Neural cell (in vitro differentiated cells): ENCODE data around the gene CAMK2B. TPM values are rescaled to one million over a fixed set of nuclear protein-coding genes. Genes with fewer than 3 reads are reported as not detected.

Source experiments
- H2AFZ ChIP-seq: fragments of 200-600, 300-800 bp; sonication (generic), shearing (Covaris generic); 2 replicates; pipeline ENCODE4 v1.6.0; 2014; ENCODE audit warnings: low read depth, mild to moderate bottlenecking, antibody characterized with exemption, low read length, moderate library complexity
- H3F3A ChIP-seq: fragments of 200-600 bp; shearing (Covaris generic); 2 replicates; pipeline ENCODE4 v1.6.1; 2016; ENCODE audit warnings: mild to moderate bottlenecking, moderate library complexity, mixed read lengths, antibody characterized with exemption, low read length; ENCODE audit not compliant: insufficient read depth, poor library complexity, severe bottlenecking
- H3K27ac ChIP-seq: fragments of 200-600, 300-800 bp; sonication (generic), shearing (Covaris generic); 2 replicates; pipeline ENCODE4 v1.5.1; 2014; ENCODE audit warnings: mild to moderate bottlenecking, low read length, moderate library complexity
- H3K27me3 ChIP-seq: fragments of 300-800, 200-600 bp; sonication (generic), shearing (Covaris generic); 2 replicates; pipeline ENCODE4 v1.6.0; 2014; ENCODE audit warnings: mild to moderate bottlenecking, low read depth, low read length, moderate library complexity; ENCODE audit not compliant: insufficient read depth
- H3K36me3 ChIP-seq: fragments of 300-800, 200-600 bp; sonication (generic), shearing (Covaris generic); 2 replicates; pipeline ENCODE4 v1.5.1; 2014; ENCODE audit warnings: mild to moderate bottlenecking, antibody characterized with exemption, low read length, moderate library complexity; ENCODE audit not compliant: insufficient read depth
- H3K4me2 ChIP-seq: fragments of 300-800, 200-600 bp; sonication (generic), shearing (Covaris generic); 2 replicates; pipeline ENCODE4 v1.6.0; 2014; ENCODE audit warnings: mild to moderate bottlenecking, low read length
- H3K4me3 ChIP-seq: fragments of 300-800, 200-600 bp; sonication (generic), shearing (Covaris generic); 2 replicates; pipeline ENCODE4 v1.5.1; 2014; ENCODE audit warnings: mild to moderate bottlenecking, low read length, moderate library complexity
- H3K79me2 ChIP-seq: fragments of 200-600 bp; shearing (Covaris generic); replicated peaks from 2 replicates; pipeline ENCODE4 v1.6.0; 2014; ENCODE audit warnings: mild to moderate bottlenecking, low read length, moderate library complexity; ENCODE audit not compliant: insufficient read depth
- H3K9ac ChIP-seq: fragments of 300-800, 200-600 bp; sonication (generic), shearing (Covaris generic); 2 replicates; pipeline ENCODE4 v1.6.1; 2016; ENCODE audit warnings: mild to moderate bottlenecking, low read length, mixed read lengths
- H3K9me2 ChIP-seq: fragments of 200-600 bp; shearing (Covaris generic); 2 replicates; pipeline ENCODE4 v1.6.1; 2016; ENCODE audit warnings: mild to moderate bottlenecking, low read length, mixed read lengths; ENCODE audit not compliant: insufficient read depth
- H3K9me3 ChIP-seq: fragments of 200-600, 300-800 bp; sonication (generic), shearing (Covaris generic); 2 replicates; pipeline ENCODE4 v1.6.1; 2016; ENCODE audit warnings: mild to moderate bottlenecking, mixed run types, low read length, moderate library complexity, mixed read lengths
- H4K20me1 ChIP-seq: fragments of 200-600 bp; shearing (Covaris generic); 2 replicates; pipeline ENCODE4 v1.6.1; 2016; ENCODE audit warnings: mild to moderate bottlenecking, mixed run types; ENCODE audit not compliant: insufficient read depth
- EP300 ChIP-seq: fragments of 450-650 bp; conservative IDR thresholded peaks from 2 replicates; pipeline ENCODE4 v1.6.1; 2014; ENCODE audit warnings: antibody characterized with exemption, mild to moderate bottlenecking, moderate library complexity; ENCODE audit not compliant: poor library complexity, severe bottlenecking
- EZH2 ChIP-seq: fragments of 200-600, 300-800 bp; shearing (Covaris generic), sonication (generic); IDR thresholded peaks from 2 replicates; pipeline ENCODE4 v1.6.1; 2014; ENCODE audit warnings: antibody characterized with exemption, low read length, borderline replicate concordance, mild to moderate bottlenecking; ENCODE audit not compliant: insufficient read depth, poor library complexity, severe bottlenecking
- MXI1 ChIP-seq: fragments of 450-650 bp; conservative IDR thresholded peaks from 2 replicates; pipeline ENCODE4 v1.6.1; 2014; ENCODE audit warnings: antibody characterized with exemption, mild to moderate bottlenecking; ENCODE audit not compliant: poor library complexity, severe bottlenecking
- POLR2AphosphoS5 ChIP-seq: IDR thresholded peaks from 2 replicates; pipeline ENCODE4 v1.6.1; 2012
- RAD21 ChIP-seq: fragments of 450-650 bp; conservative IDR thresholded peaks from 2 replicates; pipeline ENCODE4 v1.6.1; 2014; ENCODE audit warnings: antibody characterized with exemption, mild to moderate bottlenecking, moderate library complexity
- SMC3 ChIP-seq: fragments of 450-650 bp; conservative IDR thresholded peaks from 2 replicates; pipeline ENCODE4 v1.6.1; 2014; ENCODE audit warnings: antibody characterized with exemption, mild to moderate bottlenecking, moderate library complexity; ENCODE audit not compliant: poor library complexity
- TAF1 ChIP-seq: IDR thresholded peaks from 2 replicates; pipeline ENCODE4 v1.6.1; 2012; ENCODE audit warnings: low read depth
- polyA plus RNA-seq: library from polyadenylated mRNA; depleted of rRNA; stranded (reverse); fragments of >200 nt; gene quantifications from 2 replicates; pipeline ENCODE4 v1.2.3, GENCODE V29; 2014
- TF ChIP-seq, protein P1 (sequence below): IDR thresholded peaks from 2 replicates; pipeline ENCODE4 v1.6.1; 2012; ENCODE audit warnings: borderline replicate concordance
- TF ChIP-seq, protein P2 (sequence below): fragments of 450-650 bp; IDR thresholded peaks from 2 replicates; pipeline ENCODE4 v1.5.1; 2014; ENCODE audit warnings: antibody characterized with exemption, mild to moderate bottlenecking, moderate library complexity; ENCODE audit not compliant: poor library complexity, severe bottlenecking

CAMK2B gene
- polyA plus RNA-seq, 1 donor from 2014 or later = 67.3 TPM

DNA sequence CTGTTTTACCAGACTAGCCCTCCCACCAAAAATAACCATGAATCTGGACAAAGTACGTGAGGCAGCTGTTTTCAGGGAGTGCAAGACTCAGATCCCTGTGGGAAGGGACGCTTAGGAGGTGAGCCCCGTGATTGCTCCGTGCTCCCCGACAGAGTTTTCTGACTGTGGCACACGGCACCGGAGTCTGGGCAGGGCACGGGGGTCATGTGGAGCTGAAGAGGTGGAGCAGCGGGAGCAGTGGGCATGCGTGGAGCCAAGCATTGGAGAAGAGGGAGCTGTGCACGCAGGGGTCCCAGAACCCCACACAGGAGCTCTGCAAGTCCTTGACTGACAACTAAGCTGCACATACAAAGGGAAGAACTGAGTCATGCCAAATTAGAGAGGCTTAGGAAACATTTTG, 11.1 kb upstream of the CAMK2B start:
- Histone ChIP-seq H3K27me3 (no peaks in the 10 kb centered on the region), H3K9me3 (peaks cover 4% of the 10 kb centered on the region), H3K4me3 (no peak overlapping the region), H4K20me1 (no peaks in the 10 kb centered on the region), H3K79me2 (no peaks in the 10 kb centered on the region), H3K36me3 (no peaks in the 10 kb centered on the region), H3K4me2 (no peak overlapping the region), H3K9me2 (no peaks in the 10 kb centered on the region), H3F3A (no peaks in the 10 kb centered on the region), H3K9ac (no peak overlapping the region), H2AFZ (no peak overlapping the region), H3K27ac (no peak overlapping the region)
- TF ChIP-seq EZH2 (no peak), TAF1 (no peak), RAD21 (no peak), SMC3 (no peak), EP300 (no peak), MXI1 (no peak), POLR2AphosphoS5 (no peak)
- TF ChIP-seq, protein P1, sequence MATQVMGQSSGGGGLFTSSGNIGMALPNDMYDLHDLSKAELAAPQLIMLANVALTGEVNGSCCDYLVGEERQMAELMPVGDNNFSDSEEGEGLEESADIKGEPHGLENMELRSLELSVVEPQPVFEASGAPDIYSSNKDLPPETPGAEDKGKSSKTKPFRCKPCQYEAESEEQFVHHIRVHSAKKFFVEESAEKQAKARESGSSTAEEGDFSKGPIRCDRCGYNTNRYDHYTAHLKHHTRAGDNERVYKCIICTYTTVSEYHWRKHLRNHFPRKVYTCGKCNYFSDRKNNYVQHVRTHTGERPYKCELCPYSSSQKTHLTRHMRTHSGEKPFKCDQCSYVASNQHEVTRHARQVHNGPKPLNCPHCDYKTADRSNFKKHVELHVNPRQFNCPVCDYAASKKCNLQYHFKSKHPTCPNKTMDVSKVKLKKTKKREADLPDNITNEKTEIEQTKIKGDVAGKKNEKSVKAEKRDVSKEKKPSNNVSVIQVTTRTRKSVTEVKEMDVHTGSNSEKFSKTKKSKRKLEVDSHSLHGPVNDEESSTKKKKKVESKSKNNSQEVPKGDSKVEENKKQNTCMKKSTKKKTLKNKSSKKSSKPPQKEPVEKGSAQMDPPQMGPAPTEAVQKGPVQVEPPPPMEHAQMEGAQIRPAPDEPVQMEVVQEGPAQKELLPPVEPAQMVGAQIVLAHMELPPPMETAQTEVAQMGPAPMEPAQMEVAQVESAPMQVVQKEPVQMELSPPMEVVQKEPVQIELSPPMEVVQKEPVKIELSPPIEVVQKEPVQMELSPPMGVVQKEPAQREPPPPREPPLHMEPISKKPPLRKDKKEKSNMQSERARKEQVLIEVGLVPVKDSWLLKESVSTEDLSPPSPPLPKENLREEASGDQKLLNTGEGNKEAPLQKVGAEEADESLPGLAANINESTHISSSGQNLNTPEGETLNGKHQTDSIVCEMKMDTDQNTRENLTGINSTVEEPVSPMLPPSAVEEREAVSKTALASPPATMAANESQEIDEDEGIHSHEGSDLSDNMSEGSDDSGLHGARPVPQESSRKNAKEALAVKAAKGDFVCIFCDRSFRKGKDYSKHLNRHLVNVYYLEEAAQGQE = no peak
- TF ChIP-seq, protein P2, sequence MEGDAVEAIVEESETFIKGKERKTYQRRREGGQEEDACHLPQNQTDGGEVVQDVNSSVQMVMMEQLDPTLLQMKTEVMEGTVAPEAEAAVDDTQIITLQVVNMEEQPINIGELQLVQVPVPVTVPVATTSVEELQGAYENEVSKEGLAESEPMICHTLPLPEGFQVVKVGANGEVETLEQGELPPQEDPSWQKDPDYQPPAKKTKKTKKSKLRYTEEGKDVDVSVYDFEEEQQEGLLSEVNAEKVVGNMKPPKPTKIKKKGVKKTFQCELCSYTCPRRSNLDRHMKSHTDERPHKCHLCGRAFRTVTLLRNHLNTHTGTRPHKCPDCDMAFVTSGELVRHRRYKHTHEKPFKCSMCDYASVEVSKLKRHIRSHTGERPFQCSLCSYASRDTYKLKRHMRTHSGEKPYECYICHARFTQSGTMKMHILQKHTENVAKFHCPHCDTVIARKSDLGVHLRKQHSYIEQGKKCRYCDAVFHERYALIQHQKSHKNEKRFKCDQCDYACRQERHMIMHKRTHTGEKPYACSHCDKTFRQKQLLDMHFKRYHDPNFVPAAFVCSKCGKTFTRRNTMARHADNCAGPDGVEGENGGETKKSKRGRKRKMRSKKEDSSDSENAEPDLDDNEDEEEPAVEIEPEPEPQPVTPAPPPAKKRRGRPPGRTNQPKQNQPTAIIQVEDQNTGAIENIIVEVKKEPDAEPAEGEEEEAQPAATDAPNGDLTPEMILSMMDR = no peak

DNA sequence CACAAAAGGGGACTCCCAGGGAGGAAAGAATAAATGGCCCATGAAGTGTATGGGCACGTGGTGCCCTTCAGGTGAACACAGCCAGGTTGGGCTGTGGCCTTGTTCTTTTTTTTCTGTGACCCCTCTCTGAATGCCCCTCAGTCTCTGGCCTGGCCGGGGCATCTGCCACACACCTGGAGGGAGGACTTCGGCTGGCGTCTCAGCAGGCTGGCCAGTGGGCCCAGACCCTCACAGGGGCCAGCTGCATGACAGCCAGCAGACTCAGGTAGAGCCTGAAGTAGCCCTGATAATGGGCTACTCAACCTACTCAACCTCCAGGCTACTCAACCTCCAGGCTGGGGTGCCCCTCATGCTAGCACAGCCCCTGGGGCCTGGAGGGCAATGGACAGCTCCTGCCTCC, 9.8 kb upstream of the CAMK2B start:
- TF ChIP-seq EP300 = no peak
- no peaks in the 10 kb centered on the region for H3K79me2 ChIP-seq
- no peaks in the 10 kb centered on the region for H3K9me2 ChIP-seq
- H3K27me3 ChIP-seq = no peaks in the 10 kb centered on the region
- no peak overlapping the region for H3K27ac ChIP-seq
- H3K4me3 ChIP-seq = no peak overlapping the region
- no peaks in the 10 kb centered on the region for H3K36me3 ChIP-seq
- H3K9ac ChIP-seq = no peak overlapping the region
- H2AFZ ChIP-seq = no peak overlapping the region
- H3F3A ChIP-seq = no peaks in the 10 kb centered on the region
- peaks cover 4% of the 10 kb centered on the region for H3K9me3 ChIP-seq
- no peaks in the 10 kb centered on the region for H4K20me1 ChIP-seq
- no peak overlapping the region for H3K4me2 ChIP-seq

DNA sequence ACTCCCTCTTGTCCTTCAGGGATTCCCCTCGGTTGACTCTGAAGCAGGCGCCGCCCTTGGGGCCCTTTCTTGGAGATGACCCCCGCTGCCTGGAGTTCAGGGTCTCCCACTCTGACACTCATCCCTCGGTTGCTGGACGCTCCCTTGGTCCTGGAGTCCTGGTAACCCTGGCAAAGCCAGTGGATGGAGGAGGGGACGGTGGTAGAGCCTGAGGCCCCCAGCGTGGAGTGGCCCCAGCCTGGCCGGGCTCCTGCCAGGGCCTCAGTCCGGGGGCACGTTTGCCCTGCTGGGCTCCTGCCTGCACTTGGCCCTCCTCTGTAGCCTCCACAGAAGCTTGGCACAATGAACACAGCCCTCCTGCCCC, 9.3 kb upstream of the CAMK2B start:
- Histone ChIP-seq H3K9me2 (no peaks in the 10 kb centered on the region), H4K20me1 (no peaks in the 10 kb centered on the region), H3K79me2 (no peaks in the 10 kb centered on the region), H3F3A (no peaks in the 10 kb centered on the region), H3K9me3 (peaks cover 4% of the 10 kb centered on the region), H3K36me3 (no peaks in the 10 kb centered on the region), H3K27me3 (no peaks in the 10 kb centered on the region), H3K27ac (no peak overlapping the region), H3K9ac (no peak overlapping the region), H3K4me2 (no peak overlapping the region), H3K4me3 (no peak overlapping the region), H2AFZ (no peak overlapping the region)
- no peak for TF ChIP-seq RAD21
- no peak for TF ChIP-seq EZH2
- TF ChIP-seq, protein P2 = no peak
- TF ChIP-seq POLR2AphosphoS5 = no peak
- no peak for TF ChIP-seq EP300
- no peak for TF ChIP-seq MXI1
- no peak for TF ChIP-seq SMC3
- TF ChIP-seq TAF1 = no peak
- TF ChIP-seq, protein P1 = no peak
